Ishikawa (cell line): Measurements from ENCODE around the gene KIAA1614.

Experiments used
- CEBPB ChIP-seq: IDR thresholded peaks from 2 replicates; pipeline ENCODE4 v1.6.1; 2012
- CREB1 ChIP-seq: IDR thresholded peaks from 2 replicates; pipeline ENCODE4 v1.6.1; 2012; ENCODE audit warnings: low read depth
- EGR1 ChIP-seq: IDR thresholded peaks from 2 replicates; pipeline ENCODE4 v1.6.1; 2012
- EP300 ChIP-seq: IDR thresholded peaks from 2 replicates; pipeline ENCODE4 v1.6.1; 2012; ENCODE audit warnings: borderline replicate concordance
- FOXM1 ChIP-seq: IDR thresholded peaks from 2 replicates; pipeline ENCODE4 v1.6.1; 2012; ENCODE audit warnings: low read depth, borderline replicate concordance
- NFIC ChIP-seq: IDR thresholded peaks from 2 replicates; pipeline ENCODE4 v1.6.1; 2012
- RAD21 ChIP-seq: IDR thresholded peaks from 2 replicates; pipeline ENCODE4 v1.6.1; 2012; ENCODE audit warnings: low read depth
- TAF1 ChIP-seq: IDR thresholded peaks from 2 replicates; pipeline ENCODE4 v1.6.1; 2012; ENCODE audit warnings: low read depth, mild to moderate bottlenecking
- TCF12 ChIP-seq: IDR thresholded peaks from 2 replicates; pipeline ENCODE4 v1.6.1; 2012; ENCODE audit warnings: low read depth
- TEAD4 ChIP-seq: IDR thresholded peaks from 2 replicates; pipeline ENCODE4 v1.6.1; 2012
- YY1 ChIP-seq: IDR thresholded peaks from 2 replicates; pipeline ENCODE4 v1.6.1; 2012; ENCODE audit warnings: low read depth
- ZBTB7A ChIP-seq: IDR thresholded peaks from 2 replicates; pipeline ENCODE4 v1.6.1; 2012; ENCODE audit warnings: low read depth
- TF ChIP-seq, protein P1 (sequence below): IDR thresholded peaks from 2 replicates; pipeline ENCODE4 v1.6.1; 2012
- TF ChIP-seq, protein P2 (sequence below): IDR thresholded peaks from 2 replicates; pipeline ENCODE4 v1.6.1; 2012
- TF ChIP-seq, protein P3 (sequence below): IDR thresholded peaks from 2 replicates; pipeline ENCODE4 v1.6.1; 2012; ENCODE audit warnings: low read depth, mild to moderate bottlenecking

Gene KIAA1614

DNA sequence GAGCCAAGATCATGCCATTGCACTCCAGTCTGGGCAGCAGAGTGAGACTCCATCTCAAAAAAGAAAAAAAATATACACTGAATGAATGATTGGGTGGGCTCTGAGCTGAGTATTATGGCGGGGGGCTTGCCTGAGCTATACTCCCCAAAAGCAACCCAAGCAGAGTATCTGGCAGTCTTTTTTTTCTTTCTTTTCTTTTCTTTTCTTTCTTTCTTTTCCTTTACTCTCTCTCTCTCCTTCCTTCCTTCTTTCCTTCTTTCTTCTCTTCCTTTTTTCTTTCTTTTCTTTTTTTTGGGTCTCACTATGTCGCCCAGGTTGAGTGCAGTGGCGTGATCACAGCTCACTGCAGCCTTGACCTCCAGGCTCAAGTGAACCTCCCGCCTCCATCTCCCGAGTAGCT, 27.7 kb downstream of the KIAA1614 start:
- TF ChIP-seq TEAD4, result no peak
- no peak for TF ChIP-seq EP300
- no peak for TF ChIP-seq CREB1

DNA sequence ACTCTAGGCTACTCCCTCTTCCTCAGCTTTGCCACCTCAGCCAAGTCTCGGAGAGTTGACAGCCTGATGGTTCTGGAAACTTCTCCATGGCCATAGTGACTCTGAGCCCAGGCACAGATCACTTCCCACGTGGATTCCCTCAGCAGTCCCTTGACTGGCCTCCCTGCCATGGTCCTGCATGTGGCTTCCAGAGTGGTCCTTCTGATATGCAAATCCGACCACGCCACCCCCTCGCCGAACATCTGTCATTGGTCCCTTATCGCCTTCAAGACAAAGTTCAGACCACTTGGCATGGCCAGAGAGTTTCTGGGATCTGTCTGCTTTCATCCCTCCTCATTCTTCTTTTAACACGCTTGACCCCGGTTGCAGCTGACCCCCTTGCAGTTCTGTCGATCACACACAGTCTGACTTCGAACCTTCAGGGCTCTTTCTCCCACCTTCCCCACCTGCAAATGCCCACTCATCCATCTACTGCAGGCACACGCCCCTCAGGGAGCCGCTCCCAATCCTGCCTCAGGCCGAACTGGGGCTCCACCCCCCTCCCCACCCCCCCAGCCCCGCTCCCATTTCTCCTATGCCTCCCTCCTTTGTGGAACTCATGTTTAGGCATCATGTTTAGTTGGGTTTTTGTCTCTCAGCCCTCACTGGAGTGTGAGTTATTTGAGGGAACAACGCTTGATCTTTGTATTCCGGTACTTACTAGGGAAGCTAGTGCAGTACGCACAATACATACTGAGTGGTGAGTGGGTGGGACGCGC, 29.0 kb downstream of the KIAA1614 start:
- TF ChIP-seq YY1 (no peak), NFIC (no peak), FOXM1 (no peak), EP300 (no peak), TAF1 (no peak), TEAD4 (no peak)
- TF ChIP-seq, protein P1, sequence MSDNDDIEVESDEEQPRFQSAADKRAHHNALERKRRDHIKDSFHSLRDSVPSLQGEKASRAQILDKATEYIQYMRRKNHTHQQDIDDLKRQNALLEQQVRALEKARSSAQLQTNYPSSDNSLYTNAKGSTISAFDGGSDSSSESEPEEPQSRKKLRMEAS, result no peak
- TF ChIP-seq, protein P2, sequence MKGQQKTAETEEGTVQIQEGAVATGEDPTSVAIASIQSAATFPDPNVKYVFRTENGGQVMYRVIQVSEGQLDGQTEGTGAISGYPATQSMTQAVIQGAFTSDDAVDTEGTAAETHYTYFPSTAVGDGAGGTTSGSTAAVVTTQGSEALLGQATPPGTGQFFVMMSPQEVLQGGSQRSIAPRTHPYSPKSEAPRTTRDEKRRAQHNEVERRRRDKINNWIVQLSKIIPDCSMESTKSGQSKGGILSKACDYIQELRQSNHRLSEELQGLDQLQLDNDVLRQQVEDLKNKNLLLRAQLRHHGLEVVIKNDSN, result no peak
- TF ChIP-seq, protein P3, sequence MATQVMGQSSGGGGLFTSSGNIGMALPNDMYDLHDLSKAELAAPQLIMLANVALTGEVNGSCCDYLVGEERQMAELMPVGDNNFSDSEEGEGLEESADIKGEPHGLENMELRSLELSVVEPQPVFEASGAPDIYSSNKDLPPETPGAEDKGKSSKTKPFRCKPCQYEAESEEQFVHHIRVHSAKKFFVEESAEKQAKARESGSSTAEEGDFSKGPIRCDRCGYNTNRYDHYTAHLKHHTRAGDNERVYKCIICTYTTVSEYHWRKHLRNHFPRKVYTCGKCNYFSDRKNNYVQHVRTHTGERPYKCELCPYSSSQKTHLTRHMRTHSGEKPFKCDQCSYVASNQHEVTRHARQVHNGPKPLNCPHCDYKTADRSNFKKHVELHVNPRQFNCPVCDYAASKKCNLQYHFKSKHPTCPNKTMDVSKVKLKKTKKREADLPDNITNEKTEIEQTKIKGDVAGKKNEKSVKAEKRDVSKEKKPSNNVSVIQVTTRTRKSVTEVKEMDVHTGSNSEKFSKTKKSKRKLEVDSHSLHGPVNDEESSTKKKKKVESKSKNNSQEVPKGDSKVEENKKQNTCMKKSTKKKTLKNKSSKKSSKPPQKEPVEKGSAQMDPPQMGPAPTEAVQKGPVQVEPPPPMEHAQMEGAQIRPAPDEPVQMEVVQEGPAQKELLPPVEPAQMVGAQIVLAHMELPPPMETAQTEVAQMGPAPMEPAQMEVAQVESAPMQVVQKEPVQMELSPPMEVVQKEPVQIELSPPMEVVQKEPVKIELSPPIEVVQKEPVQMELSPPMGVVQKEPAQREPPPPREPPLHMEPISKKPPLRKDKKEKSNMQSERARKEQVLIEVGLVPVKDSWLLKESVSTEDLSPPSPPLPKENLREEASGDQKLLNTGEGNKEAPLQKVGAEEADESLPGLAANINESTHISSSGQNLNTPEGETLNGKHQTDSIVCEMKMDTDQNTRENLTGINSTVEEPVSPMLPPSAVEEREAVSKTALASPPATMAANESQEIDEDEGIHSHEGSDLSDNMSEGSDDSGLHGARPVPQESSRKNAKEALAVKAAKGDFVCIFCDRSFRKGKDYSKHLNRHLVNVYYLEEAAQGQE, result no peak

DNA sequence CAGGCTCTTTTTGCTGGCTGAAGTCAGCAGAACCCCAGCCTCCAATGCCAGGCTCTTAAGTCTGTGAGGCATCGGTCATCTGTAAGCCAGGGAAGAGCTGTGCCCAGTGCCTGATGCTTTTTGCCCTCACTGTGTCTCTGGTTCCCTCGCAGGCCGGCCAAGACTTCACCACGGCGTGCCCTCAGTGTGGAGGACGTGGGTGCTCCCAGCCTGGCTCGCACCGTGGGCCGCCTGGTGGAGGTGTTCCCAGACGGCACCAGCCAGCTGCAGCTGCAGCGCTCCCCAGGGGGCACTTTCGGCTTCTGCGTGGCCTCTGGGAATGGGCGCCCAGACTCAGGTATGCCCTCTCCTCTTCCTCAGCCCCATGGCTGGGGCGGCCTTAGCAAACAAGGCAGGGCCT, 32.5 kb downstream of the KIAA1614 start:
- TF ChIP-seq CREB1 (no peak), CEBPB (no peak), TCF12 (no peak), YY1 (no peak), NFIC (no peak), ZBTB7A (no peak), EGR1 (no peak), RAD21 (no peak), TEAD4 (no peak), TAF1 (no peak), EP300 (no peak)
- TF ChIP-seq, protein P3, result no peak
- TF ChIP-seq, protein P1, result no peak
- TF ChIP-seq, protein P2, result no peak

DNA sequence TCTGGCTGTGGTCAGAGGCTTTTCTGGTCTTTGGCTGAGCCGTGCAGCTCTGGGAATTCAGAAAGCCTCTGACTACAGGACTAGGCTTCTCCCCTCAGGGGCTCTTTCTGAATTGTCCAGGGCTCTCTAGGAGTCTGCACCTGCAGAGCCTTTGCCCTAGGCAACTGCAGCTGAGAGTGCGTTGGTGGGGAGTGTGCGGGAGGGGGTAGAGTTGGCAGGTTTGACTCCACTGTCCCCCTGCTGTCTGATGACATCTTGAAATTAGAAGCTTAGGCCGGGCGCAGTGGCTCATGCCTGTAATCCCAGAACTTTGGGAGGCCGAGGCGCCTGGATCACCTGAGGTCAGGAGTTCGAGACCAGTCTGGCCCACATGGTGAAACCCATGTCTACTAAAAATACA, 32.9 kb downstream of the KIAA1614 start:
- TF ChIP-seq EGR1 (no peak), RAD21 (no peak), NFIC (no peak), TAF1 (no peak)

DNA sequence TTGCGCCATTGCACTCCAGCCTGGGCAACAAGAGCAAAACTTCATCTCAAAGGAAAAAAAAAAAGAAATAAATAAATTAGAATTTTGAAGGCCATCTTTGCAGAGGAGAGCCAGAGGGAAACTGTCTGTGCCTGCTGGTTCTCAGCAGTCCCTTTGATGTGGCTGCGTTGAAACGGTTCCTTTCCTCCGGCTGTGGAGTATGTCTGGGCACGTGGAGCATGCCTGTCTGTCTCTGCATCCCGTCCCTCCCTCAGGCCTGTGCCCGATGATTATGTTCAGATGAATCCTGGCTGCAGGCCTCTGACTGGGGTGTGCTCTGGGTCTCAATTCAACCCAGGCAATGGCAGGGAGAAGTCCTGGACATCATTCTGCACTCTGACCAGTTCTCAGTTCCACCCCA, 33.4 kb downstream of the KIAA1614 start:
- TF ChIP-seq EP300 (no peak), YY1 (no peak), FOXM1 (no peak), CREB1 (no peak), TEAD4 (no peak), ZBTB7A (no peak), NFIC (no peak), EGR1 (no peak)
- TF ChIP-seq, protein P3, result no peak
- TF ChIP-seq, protein P2, result no peak
